WTC11 (cell line): ENCODE results near the gene ARID1A. TPM values are rescaled to one million over a fixed set of nuclear protein-coding genes. Genes with fewer than 3 reads are reported as not detected.
A peak's percentile ranks its signal among the peaks of the same experiment; 100 is the strongest.

Source experiments
- ATAC-seq: fragments of 200-7000 bp; cut with Tn5 transposase; 2 replicates; pipeline ENCODE4 v1.10.0; 2021; ENCODE audit warnings: mild to moderate bottlenecking, moderate library complexity
- CTCF ChIA-PET: fragments of 300-600 bp; sonication (Branson Sonifier 250); formaldehyde crosslinking; loops from one replicate; lab custom pipeline; 2021; ENCODE audit warnings: antibody characterized with exemption; lab: Charles Lee
- POLR2A ChIA-PET: fragments of 350-600 bp; sonication (Branson Sonifier 250); formaldehyde crosslinking; loops from one replicate; lab custom pipeline; 2021; ENCODE audit warnings: antibody characterized with exemption; lab: Charles Lee
- DNase-seq: peaks from one replicate; pipeline ENCODE4 v3.0.0; 2021; ENCODE audit warnings: low spot score
- H3K27ac Mint-ChIP-seq: 2 replicates; pipeline ENCODE4 v1.8.0; 2021; ENCODE audit warnings: mixed read lengths
- H3K27me3 Mint-ChIP-seq: 2 replicates; pipeline ENCODE4 v1.8.0; 2021; ENCODE audit warnings: low read depth, mild to moderate bottlenecking, moderate library complexity, mixed read lengths
- H3K36me3 Mint-ChIP-seq: 2 replicates; pipeline ENCODE4 v1.8.0; 2021; ENCODE audit warnings: mixed read lengths
- H3K4me1 Mint-ChIP-seq: 2 replicates; pipeline ENCODE4 v1.8.0; 2022; ENCODE audit warnings: mixed read lengths
- H3K4me3 Mint-ChIP-seq: 2 replicates; pipeline ENCODE4 v1.8.0; 2021; ENCODE audit warnings: mild to moderate bottlenecking, moderate library complexity, mixed read lengths
- H3K9me3 Mint-ChIP-seq: 2 replicates; pipeline ENCODE4 v1.8.0; 2021; ENCODE audit warnings: mixed read lengths
- ATF1 ChIP-seq: sonication (generic); formaldehyde crosslinking; IDR thresholded peaks from 2 replicates; pipeline ENCODE4 v1.8.1; 2023; ENCODE audit warnings: mild to moderate bottlenecking, moderate library complexity, missing genetic modification reagents
- CREM ChIP-seq: sonication (generic); formaldehyde crosslinking; IDR thresholded peaks from 2 replicates; pipeline ENCODE4 v1.8.1; 2022; ENCODE audit warnings: mild to moderate bottlenecking, missing genetic modification reagents, moderate library complexity
- ETV6 ChIP-seq: sonication (generic); formaldehyde crosslinking; IDR thresholded peaks from 2 replicates; pipeline ENCODE4 v1.8.1; 2022; ENCODE audit warnings: mild to moderate bottlenecking, missing genetic modification reagents
- FOXJ3 ChIP-seq: sonication (generic); formaldehyde crosslinking; IDR thresholded peaks from 2 replicates; pipeline ENCODE4 v1.9.0; 2021; ENCODE audit warnings: missing genetic modification reagents, mild to moderate bottlenecking, borderline replicate concordance
- ZNF396 ChIP-seq: fragments of 250-450 bp; sonication (Bioruptor Pico); IDR thresholded peaks from 2 replicates; pipeline ENCODE4 v1.8.0; 2021; ENCODE audit warnings: mild to moderate bottlenecking, moderate library complexity, borderline replicate concordance
- ZNF416 ChIP-seq: fragments of 250-450 bp; sonication (Bioruptor Pico); IDR thresholded peaks from 2 replicates; pipeline ENCODE4 v1.9.0; 2021; ENCODE audit warnings: mild to moderate bottlenecking, inconsistent platforms
- total RNA-seq: library from RNA; stranded (reverse); gene quantifications from 3 replicates; pipeline ENCODE4 v1.2.3, GENCODE V29; 2021
- TF ChIP-seq, protein P1 (sequence below): sonication (generic); formaldehyde crosslinking; IDR thresholded peaks from 2 replicates; pipeline ENCODE4 v1.8.0; 2022; ENCODE audit warnings: mild to moderate bottlenecking, missing genetic modification reagents
- TF ChIP-seq, protein P2 (sequence below): sonication (generic); formaldehyde crosslinking; conservative IDR thresholded peaks from 2 replicates; pipeline ENCODE4 v1.8.1; 2022; ENCODE audit warnings: mild to moderate bottlenecking, missing genetic modification reagents
- TF ChIP-seq, protein P3 (sequence below): sonication (generic); formaldehyde crosslinking; IDR thresholded peaks from 2 replicates; pipeline ENCODE4 v1.8.0; 2023; ENCODE audit warnings: missing genetic modification reagents
- TF ChIP-seq, protein P4 (sequence below): sonication (generic); formaldehyde crosslinking; IDR thresholded peaks from 2 replicates; pipeline ENCODE4 v1.8.0; 2022; ENCODE audit warnings: missing genetic modification reagents
- TF ChIP-seq, protein P5 (sequence below): fragments of 250-450 bp; sonication (Bioruptor Pico); IDR thresholded peaks from 2 replicates; pipeline ENCODE4 v2.1.2; 2022; ENCODE audit warnings: mild to moderate bottlenecking, moderate library complexity

ARID1A gene
- total RNA-seq, 1 experiment from 2014 or later = 98.0 TPM

DNA sequence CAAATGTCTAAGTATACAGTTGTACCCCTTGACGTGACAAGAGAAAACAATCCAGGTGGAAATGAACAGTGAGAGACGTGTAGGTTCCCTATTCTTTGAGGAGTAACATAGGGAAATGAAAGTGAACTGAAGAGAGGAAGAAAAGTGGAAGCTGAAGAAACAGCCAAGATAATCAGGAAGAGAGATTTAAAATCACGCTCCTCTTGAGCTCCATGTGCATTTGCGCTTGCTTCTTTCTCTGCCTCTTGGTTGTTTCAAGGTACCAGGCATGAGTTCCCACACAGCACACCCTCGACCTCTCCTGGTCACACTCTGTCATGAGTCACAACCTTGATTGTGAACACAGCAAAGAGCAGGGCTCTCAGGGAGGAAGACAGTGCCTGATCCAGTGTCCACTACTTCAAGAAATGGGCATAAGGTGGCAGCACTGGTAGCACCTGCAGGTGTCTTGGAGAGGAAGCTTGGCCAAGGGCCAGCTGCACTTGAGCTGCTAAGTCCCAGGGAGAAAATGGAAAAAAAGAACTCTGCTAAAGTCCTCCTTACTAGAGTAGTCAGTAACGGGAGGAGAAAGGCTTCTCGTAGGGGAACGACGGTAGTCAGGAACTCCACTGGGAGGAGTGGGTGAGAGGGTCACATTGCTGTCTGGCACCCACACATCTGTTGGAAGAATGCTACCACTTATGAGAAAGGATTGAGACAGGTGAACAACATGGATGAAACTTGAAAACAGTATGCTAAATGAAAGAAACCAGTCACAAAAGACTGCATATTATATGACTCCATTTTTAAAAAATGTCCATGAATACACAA, 18.3 kb upstream of the ARID1A start:
- Mint-ChIP-seq H3K27ac (peak overlapping the region; percentile 9; the same call in 1 of the 2 replicates), H3K4me3 (no peak overlapping the region), H3K36me3 (no peaks in the 10 kb centered on the region), H3K4me1 (peaks cover 8% of the 10 kb centered on the region), H3K9me3 (no peaks in the 10 kb centered on the region), H3K27me3 (no peaks in the 10 kb centered on the region)
- DNase-seq = peak; percentile 57
- ChIA-PET POLR2A (interaction anchor here (0.6 kb wide), 2 partner anchors 19 to 157 kb away, joined by 4 to 5 read pairs; no protein-coding TSS in a partner anchor), CTCF (interaction anchor here (0.5 to 2.5 kb wide), 44 partner anchors 9 to 688 kb away, joined by 3 to 54 read pairs (median 4); partner anchors contain the start of gene PIGV)
- peak; percentile 100 for ATAC-seq
- no peak for TF ChIP-seq FOXJ3 (CRISPR knock-in tag)
- TF ChIP-seq, protein P1, sequence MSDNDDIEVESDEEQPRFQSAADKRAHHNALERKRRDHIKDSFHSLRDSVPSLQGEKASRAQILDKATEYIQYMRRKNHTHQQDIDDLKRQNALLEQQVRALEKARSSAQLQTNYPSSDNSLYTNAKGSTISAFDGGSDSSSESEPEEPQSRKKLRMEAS = 0 out of 2 replicates have a peak, but pooled peaks have one; percentile 19
- TF ChIP-seq, protein P2, sequence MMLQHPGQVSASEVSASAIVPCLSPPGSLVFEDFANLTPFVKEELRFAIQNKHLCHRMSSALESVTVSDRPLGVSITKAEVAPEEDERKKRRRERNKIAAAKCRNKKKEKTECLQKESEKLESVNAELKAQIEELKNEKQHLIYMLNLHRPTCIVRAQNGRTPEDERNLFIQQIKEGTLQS = no peak

DNA sequence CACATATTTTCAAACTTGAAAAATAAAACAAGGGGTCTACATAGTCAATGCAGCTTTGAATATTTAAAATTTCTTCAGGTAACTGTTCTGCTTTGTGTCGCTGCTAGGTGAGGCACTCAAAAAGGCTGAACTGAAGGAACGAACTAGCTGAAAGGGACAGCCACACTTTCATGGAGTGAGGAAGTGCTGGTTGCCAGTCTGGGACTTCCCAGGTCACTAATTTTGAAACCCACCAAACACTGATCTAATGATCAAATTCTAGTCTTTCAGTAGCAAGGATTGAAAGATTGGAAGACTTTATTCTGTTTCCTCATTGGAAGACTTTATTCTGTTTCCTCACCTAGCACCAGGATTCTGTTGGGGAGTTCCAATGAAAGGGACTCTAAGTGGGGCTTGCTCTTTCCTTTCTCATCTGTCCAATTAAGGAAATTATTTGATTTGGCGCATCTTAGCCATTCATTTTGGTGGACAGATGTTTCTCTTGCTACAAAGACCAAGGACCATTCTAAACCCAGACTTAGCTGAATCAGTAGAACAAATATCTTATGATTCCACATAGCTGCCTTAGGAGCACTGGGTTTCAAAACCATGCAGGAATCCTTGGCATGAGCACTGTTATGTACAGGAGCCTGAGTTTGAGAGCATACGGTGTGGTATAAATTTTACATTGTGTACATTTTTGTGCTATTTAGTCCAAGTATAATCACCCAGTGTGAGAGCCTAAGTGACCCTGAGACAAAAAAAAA, 10.9 kb upstream of the ARID1A start:
- POLR2A ChIA-PET = interaction anchor here (0.7 kb wide), 1 partner anchor 59 kb away, joined by 6 read pairs; no protein-coding TSS in a partner anchor
- DNase-seq = no peak
- H3K36me3 Mint-ChIP-seq = no peaks in the 10 kb centered on the region
- no peaks in the 10 kb centered on the region for H3K9me3 Mint-ChIP-seq
- no peak for ATAC-seq
- TF ChIP-seq, protein P3, sequence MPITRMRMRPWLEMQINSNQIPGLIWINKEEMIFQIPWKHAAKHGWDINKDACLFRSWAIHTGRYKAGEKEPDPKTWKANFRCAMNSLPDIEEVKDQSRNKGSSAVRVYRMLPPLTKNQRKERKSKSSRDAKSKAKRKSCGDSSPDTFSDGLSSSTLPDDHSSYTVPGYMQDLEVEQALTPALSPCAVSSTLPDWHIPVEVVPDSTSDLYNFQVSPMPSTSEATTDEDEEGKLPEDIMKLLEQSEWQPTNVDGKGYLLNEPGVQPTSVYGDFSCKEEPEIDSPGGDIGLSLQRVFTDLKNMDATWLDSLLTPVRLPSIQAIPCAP (CRISPR knock-in tag) = no peak
- no peak for TF ChIP-seq ETV6 (CRISPR knock-in tag)
- TF ChIP-seq, all 79 proteins: peak for 0
- no peak overlapping the region for H3K27ac Mint-ChIP-seq
- H3K27me3 Mint-ChIP-seq = no peaks in the 10 kb centered on the region
- H3K4me3 Mint-ChIP-seq = no peak overlapping the region
- H3K4me1 Mint-ChIP-seq = peaks cover 3% of the 10 kb centered on the region; the same call in 1 of the 2 replicates
- CTCF ChIA-PET = no interaction called here

DNA sequence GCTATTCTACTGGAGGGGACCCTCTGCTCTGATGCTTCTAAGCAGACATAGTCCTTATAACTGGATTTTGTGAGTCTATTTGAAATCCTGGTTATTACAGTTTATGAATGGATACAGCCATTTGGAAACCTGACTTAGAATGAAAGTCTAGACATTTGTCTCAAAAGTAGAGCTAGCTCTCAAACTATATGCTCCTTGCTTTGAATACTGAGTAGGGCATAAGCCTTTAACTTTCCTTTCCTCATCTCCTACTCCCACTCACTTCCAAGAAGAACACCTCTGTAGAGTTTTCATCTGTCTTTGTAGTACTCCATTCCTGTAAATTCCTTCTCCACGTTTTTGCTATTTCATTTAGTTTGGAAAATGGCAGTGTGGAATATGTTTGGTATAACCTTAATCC, 9.0 kb upstream of the ARID1A start:
- DNase-seq (no peak), ATAC-seq (no peak)
- Mint-ChIP-seq H3K27me3 (no peaks in the 10 kb centered on the region), H3K4me3 (no peak overlapping the region), H3K27ac (no peak overlapping the region), H3K9me3 (no peaks in the 10 kb centered on the region), H3K36me3 (no peaks in the 10 kb centered on the region), H3K4me1 (peaks cover 16% of the 10 kb centered on the region)
- POLR2A ChIA-PET = no interaction called here
- TF ChIP-seq, protein P4, sequence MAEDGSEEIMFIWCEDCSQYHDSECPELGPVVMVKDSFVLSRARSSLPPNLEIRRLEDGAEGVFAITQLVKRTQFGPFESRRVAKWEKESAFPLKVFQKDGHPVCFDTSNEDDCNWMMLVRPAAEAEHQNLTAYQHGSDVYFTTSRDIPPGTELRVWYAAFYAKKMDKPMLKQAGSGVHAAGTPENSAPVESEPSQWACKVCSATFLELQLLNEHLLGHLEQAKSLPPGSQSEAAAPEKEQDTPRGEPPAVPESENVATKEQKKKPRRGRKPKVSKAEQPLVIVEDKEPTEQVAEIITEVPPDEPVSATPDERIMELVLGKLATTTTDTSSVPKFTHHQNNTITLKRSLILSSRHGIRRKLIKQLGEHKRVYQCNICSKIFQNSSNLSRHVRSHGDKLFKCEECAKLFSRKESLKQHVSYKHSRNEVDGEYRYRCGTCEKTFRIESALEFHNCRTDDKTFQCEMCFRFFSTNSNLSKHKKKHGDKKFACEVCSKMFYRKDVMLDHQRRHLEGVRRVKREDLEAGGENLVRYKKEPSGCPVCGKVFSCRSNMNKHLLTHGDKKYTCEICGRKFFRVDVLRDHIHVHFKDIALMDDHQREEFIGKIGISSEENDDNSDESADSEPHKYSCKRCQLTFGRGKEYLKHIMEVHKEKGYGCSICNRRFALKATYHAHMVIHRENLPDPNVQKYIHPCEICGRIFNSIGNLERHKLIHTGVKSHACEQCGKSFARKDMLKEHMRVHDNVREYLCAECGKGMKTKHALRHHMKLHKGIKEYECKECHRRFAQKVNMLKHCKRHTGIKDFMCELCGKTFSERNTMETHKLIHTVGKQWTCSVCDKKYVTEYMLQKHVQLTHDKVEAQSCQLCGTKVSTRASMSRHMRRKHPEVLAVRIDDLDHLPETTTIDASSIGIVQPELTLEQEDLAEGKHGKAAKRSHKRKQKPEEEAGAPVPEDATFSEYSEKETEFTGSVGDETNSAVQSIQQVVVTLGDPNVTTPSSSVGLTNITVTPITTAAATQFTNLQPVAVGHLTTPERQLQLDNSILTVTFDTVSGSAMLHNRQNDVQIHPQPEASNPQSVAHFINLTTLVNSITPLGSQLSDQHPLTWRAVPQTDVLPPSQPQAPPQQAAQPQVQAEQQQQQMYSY = peak; percentile 90
- TF ChIP-seq ZNF396 (CRISPR knock-in tag) = no peak
- CTCF ChIA-PET = interaction anchor here (1.3 kb wide), 1 partner anchor 9 kb away, joined by 6 read pairs; no protein-coding TSS in a partner anchor

DNA sequence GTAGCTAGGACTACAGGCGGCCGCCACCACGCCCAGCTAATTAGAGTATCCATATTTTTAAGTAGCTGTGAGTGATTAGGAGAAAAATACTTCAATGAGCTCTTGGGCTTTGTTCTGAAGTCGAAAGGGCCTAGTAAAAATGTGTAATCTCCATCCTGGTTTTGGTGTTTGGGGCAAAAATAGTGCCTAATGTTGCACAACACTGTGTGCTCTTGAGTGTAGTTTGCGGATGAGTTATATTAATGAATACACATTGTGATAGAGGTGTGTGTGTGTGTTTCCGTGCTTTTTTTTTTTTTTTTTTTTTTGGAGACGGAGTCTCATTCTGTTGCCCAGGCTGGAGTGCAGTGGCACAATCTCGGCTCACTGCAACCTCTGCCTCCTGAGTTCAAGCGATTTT, 6.3 kb upstream of the ARID1A start:
- CTCF ChIA-PET = interaction anchor here (0.7 to 5.0 kb wide), 2 partner anchors 12 to 99 kb away, joined by 4 to 54 read pairs; no protein-coding TSS in a partner anchor
- H3K27me3 Mint-ChIP-seq = no peaks in the 10 kb centered on the region
- TF ChIP-seq CREM (CRISPR knock-in tag) (no peak), ATF1 (CRISPR knock-in tag) (no peak), ZNF416 (CRISPR knock-in tag) (no peak)
- TF ChIP-seq, protein P5, sequence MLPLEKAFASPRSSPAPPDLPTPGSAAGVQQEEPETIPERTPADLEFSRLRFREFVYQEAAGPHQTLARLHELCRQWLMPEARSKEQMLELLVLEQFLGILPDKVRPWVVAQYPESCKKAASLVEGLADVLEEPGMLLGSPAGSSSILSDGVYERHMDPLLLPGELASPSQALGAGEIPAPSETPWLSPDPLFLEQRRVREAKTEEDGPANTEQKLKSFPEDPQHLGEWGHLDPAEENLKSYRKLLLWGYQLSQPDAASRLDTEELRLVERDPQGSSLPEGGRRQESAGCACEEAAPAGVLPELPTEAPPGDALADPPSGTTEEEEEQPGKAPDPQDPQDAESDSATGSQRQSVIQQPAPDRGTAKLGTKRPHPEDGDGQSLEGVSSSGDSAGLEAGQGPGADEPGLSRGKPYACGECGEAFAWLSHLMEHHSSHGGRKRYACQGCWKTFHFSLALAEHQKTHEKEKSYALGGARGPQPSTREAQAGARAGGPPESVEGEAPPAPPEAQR = no peak
- TF ChIP-seq, all 79 proteins: peak for 0
- POLR2A ChIA-PET = no interaction called here
- no peak for DNase-seq
- H3K4me1 Mint-ChIP-seq = peaks cover 32% of the 10 kb centered on the region
- no peaks in the 10 kb centered on the region for H3K36me3 Mint-ChIP-seq
- H3K9me3 Mint-ChIP-seq = no peaks in the 10 kb centered on the region
- no peak overlapping the region for H3K4me3 Mint-ChIP-seq
- no peak overlapping the region for H3K27ac Mint-ChIP-seq
- ATAC-seq = no peak
